Retinal pigment epithelial cell (primary cell): Measurements from ENCODE around the gene ANKMY1.

ENCODE experiments used
- DNase-seq: peaks from one replicate; pipeline ENCODE4 v3.0.0-alpha.2; 2010; ENCODE audit warnings: low read depth
- H3K4me3 ChIP-seq: 2 replicates; pipeline ENCODE4 v1.5.1; 2011; ENCODE audit warnings: mild to moderate bottlenecking, low read length, control low read depth, moderate library complexity
- TF ChIP-seq, protein P1 (sequence below): conservative IDR thresholded peaks from 2 replicates; pipeline ENCODE4 v1.5.1; 2011; ENCODE audit warnings: low read depth, low read length, control low read depth, inconsistent platforms

ANKMY1 gene

DNA sequence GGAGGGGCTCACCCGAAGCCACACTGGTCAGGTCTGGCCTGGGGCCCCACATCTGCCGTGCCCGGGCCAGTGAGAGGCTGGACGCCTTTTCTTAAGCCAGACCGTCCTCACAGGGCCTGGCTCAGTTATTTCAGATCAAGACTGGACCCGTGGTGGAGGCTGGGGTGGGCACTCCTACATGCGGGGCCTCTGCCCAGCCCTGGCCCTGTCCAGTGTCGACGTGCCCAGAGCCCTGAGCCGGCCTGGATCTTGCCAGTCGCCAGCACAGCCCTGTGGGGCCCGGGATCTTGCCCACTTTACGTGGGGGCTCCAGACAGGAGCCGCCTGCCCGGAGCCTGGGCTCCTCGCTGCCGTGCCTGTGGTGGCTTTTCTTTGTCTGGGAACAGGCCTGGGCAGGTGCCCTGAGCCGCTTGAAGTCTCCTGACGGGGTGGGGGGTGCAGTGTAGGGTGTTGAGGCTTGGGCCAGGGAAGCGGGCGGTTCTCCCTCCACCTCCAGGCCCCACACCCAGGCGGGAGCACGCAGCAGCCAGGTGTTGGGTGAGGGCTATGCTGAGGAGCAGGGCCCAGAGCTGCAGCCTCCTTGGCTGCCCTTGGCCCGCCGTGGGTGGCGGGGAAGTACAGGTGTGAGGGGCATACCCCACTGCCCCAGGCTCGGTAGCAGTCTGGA lies 116.3 kb downstream of the ANKMY1 start:
- DNase-seq, result no peak
- H3K4me3 ChIP-seq, result no peak overlapping the region
- TF ChIP-seq, protein P1, sequence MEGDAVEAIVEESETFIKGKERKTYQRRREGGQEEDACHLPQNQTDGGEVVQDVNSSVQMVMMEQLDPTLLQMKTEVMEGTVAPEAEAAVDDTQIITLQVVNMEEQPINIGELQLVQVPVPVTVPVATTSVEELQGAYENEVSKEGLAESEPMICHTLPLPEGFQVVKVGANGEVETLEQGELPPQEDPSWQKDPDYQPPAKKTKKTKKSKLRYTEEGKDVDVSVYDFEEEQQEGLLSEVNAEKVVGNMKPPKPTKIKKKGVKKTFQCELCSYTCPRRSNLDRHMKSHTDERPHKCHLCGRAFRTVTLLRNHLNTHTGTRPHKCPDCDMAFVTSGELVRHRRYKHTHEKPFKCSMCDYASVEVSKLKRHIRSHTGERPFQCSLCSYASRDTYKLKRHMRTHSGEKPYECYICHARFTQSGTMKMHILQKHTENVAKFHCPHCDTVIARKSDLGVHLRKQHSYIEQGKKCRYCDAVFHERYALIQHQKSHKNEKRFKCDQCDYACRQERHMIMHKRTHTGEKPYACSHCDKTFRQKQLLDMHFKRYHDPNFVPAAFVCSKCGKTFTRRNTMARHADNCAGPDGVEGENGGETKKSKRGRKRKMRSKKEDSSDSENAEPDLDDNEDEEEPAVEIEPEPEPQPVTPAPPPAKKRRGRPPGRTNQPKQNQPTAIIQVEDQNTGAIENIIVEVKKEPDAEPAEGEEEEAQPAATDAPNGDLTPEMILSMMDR, result no peak

DNA sequence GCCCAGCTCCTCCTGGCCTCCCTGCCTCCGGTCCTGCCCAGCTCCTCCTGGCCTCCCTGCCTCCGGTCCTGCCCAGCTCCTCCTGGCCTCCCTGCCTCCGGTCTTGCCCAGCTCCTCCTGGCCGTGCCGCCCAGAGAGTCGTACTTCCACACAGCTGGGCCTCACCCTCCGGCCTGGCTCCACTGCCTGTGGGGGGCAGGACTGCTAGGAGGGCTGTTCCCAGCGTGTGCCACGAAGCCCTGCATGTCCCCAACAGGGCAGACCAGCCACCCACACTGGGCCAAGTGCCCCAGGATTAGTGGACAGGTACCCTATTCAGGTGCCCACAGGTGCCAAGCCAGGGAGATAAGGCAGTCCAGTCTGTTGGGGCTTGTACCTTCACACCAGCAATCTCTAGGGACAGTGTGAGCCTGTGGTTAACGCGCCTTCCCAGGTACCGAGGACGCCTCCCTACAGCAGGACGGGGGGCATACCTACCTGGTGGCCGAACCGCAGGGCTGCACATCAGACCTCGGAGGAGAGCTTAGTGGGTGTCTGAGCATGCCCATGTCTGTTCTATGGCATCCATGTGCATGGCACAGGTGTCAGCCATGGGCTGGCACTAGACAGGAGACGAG lies 117.0 kb downstream of the ANKMY1 start:
- no peak overlapping the region for H3K4me3 ChIP-seq
- TF ChIP-seq, protein P1, result no peak
- no peak for DNase-seq

DNA sequence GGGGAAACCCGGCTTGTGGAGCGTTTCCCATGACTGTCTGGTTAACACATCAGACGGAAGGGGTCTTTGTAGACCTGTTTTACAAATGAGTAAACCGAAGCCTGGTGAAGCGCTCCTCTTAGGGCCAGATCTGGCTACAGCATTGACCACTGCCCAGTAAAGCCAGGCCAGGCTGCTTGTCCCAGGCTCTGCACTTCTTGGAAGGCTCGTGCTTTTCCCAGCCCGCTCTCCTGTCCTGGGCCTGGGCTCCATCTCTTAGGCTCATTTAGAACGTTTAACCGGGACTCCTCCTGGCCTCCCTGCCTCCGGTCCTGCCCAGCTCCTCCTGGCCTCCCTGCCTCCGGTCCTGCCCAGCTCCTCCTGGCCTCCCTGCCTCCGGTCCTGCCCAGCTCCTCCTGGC lies 117.5 kb downstream of the ANKMY1 start:
- TF ChIP-seq, protein P1, result no peak
- DNase-seq, result no peak
- no peak overlapping the region for H3K4me3 ChIP-seq

DNA sequence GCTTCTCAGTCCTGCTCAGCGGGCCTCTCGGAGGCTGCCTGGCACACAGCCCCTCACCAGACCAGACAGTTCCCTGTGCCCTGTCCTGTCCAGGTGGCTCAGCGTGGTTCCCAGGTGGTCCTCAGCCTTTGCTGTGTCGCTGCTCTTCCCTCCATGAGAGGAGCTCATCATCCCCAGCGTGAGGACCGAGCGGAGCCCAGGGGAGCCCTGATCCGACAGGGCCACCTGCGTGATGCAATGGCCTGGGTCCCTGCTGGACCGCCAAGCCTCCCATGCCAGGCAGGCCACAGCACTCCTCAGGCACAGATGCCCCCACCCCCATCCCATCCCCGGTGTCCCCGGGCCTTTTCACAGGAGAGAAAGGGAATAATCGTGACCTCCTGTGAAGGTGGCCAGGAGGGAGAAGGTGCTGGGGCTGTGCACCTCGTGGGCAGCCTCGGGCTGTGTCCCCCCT lies 118.1 kb downstream of the ANKMY1 start:
- no peak for DNase-seq
- TF ChIP-seq, protein P1, result no peak
- no peak overlapping the region for H3K4me3 ChIP-seq

DNA sequence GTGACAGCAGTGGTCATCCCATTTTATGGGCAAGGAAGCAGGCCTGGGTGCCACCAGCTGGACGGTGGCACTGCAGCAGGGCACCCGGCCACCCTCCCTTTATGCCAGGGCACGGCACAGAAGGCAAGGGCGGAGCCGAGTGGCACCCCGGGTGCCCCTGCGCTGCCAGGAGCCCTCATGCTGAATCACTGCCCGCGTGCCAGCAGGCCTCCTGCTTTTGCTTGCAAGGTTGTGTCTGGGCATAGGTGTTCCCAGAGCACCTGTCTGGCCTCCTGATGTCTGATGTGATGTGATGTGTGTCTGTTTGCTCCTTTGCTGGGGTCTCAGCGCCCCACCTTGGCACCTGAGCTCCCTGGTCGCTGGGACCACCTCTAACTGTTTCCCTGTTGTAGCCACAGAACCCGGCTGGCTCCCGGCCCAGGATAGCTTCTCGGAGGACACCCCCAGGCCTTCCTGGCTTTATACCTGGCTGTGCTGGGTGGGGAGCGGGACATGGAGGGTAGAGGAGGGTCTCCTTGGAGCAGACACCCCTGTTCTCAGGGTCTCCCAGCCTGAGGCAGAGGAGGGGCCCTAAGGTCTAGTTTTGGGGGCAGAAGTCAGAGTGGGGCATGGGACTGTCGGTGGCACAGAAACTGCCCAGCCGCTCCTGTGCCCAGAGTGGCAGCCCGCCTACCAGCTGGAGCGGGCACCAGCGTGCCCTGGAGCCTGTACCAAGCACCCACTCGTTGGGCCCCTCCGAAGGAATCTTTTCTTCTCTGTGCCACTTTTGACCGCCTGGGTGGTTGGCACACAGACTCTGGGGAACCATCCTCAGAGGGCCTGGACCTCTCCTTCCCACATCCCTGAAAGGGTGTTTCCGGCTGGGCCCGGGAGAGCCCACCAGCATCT lies 118.7 kb downstream of the ANKMY1 start:
- DNase-seq, result no peak
- no peak overlapping the region for H3K4me3 ChIP-seq
- TF ChIP-seq, protein P1, result no peak

DNA sequence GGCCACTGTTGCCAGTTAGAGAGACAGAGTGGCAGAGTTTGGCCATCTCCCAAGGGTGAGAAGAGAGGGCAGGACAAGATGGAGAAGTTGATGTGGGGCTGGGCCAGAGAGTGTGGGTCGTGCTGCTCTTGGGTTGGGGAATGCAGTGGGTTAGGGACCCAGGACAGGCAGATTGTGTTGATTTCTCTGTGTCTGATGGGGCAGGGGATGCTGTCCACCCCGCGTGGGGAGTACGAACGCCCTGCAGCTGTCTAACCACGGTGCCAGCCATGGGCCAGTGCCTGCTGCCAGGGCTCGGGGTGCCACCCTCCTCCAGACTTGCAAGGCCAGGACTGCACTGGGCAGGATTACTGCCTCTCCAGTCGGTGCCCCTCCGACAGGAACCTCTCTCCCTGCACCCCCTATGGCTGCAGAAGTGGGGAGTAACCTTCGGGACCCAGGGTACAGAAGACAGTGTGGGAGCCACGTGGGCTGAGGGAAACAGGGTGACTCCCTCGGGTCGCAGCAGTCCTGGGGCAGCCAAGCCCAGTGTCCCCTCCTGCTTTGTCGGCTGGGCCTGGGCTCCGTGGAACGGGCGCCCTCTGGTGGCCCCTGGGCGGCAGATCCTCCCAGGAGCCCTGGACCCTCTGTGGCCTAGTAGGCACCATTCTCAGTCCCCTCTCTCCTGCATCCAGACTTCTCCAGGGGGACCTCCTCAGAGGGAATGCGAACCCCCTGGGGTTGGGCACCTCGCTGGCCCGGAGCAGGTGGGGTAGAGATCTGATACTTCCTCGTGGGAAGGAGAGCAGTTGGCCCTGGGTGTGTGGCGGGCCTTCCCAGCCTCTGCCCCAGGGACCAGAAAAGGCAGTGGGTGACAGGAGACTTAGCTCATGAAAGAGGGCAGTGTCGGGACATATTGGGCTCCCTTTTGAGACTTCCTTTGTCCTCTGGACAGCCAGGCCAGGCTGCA lies 119.7 kb downstream of the ANKMY1 start:
- no peak for DNase-seq
- TF ChIP-seq, protein P1, result peak; percentile 92
- H3K4me3 ChIP-seq, result peak overlapping the region; percentile 9
